Natural killer cell (primary cell): ENCODE data around the gene PRRX1. TPM values are rescaled to one million over a fixed set of nuclear protein-coding genes. Genes with fewer than 3 reads are reported as not detected.

Experiments
- ATAC-seq, 3 donors: fragments of 150-1000 bp in 2 of 3; fragments of 200-7000 bp in 1 of 3; cut with Tn5 transposase; 1 replicate in 1 of 3; 2 replicates in 2 of 3; pipeline ENCODE4 v1.10.0; 2021; ENCODE audit warnings: mild to moderate bottlenecking in 2 of 3, moderate library complexity in 2 of 3
- DNase-seq, 2 donors: peaks; one replicate each; pipeline versions ENCODE4 v3.0.0 to v3.0.0-alpha.2; 2013 to 2021; ENCODE audit warnings: mixed read lengths in 1 of 2
- H3K27ac ChIP-seq: one replicate; pipeline ENCODE4 v1.5.1; 2013; ENCODE audit warnings: mild to moderate bottlenecking, low read length
- H3K27me3 ChIP-seq: one replicate; pipeline ENCODE4 v1.6.1; 2013; ENCODE audit warnings: low read length; ENCODE audit not compliant: control insufficient read depth, insufficient read depth
- H3K36me3 ChIP-seq: one replicate; pipeline ENCODE4 v1.6.1; 2013; ENCODE audit warnings: low read length; ENCODE audit not compliant: control insufficient read depth, insufficient read depth
- H3K4me1 ChIP-seq: one replicate; pipeline ENCODE4 v1.6.1; 2013; ENCODE audit warnings: low read length; ENCODE audit not compliant: control insufficient read depth, insufficient read depth
- H3K4me3 ChIP-seq: one replicate; pipeline ENCODE4 v1.5.1; 2013; ENCODE audit warnings: low read length
- H3K9me3 ChIP-seq: one replicate; pipeline ENCODE4 v1.6.1; 2013; ENCODE audit warnings: low read length; ENCODE audit not compliant: control insufficient read depth, insufficient read depth
- H3K27ac Mint-ChIP-seq, 2 donors: one replicate each; pipeline ENCODE4 v1.8.0; 2022; ENCODE audit warnings: mild to moderate bottlenecking in 2 of 2, mixed read lengths in 2 of 2, moderate library complexity in 1 of 2
- H3K27me3 Mint-ChIP-seq, 2 donors: one replicate each; pipeline ENCODE4 v1.8.0; 2022; ENCODE audit warnings: low read depth in 2 of 2, mixed read lengths in 2 of 2
- H3K36me3 Mint-ChIP-seq: one replicate; pipeline ENCODE4 v1.8.0; 2022; ENCODE audit warnings: mixed read lengths
- H3K4me1 Mint-ChIP-seq, 2 donors: one replicate each; pipeline ENCODE4 v1.8.0; 2022; ENCODE audit warnings: mixed read lengths in 2 of 2
- H3K4me3 Mint-ChIP-seq: one replicate; pipeline ENCODE4 v1.8.0; 2022; ENCODE audit warnings: mild to moderate bottlenecking, moderate library complexity, mixed read lengths
- H3K9me3 Mint-ChIP-seq, 2 donors: one replicate each; pipeline ENCODE4 v1.8.0; 2022; ENCODE audit warnings: mixed read lengths in 2 of 2
- CTCF ChIP-seq: fragments of 200-600 bp; IDR thresholded peaks from one replicate; pipeline ENCODE4 v1.8.0; 2022; ENCODE audit warnings: antibody characterized with exemption
- WGBS: methylation state at CpG from one replicate; pipeline ENCODE4 v1.1.7; 2013; ENCODE audit warnings: missing lambda C conversion rate; ENCODE audit not compliant: insufficient coverage; 5-methylcytosine and 5-hydroxymethylcytosine counted together
- intact Hi-C: fragments of 100-400 bp; cut with micrococcal nuclease; formaldehyde crosslinking; loops from one replicate; pipeline ENCODE4 v1.14.2; 2022
- total RNA-seq, 4 donors: library from RNA; stranded (reverse); fragments of 120-200 nt in 1 of 4; gene quantifications; one replicate each; pipeline versions ENCODE4 v1.2.3 to v1.2.4, GENCODE V29; 2013 to 2022

The PRRX1 gene
- total RNA-seq, 3 donors from 2014 or later (not counting 1 experiment from before 2014, with no cell fraction given) = not detected

GRCh38 chr1:170776777-170777176 lies 112.8 kb downstream of the PRRX1 start:
- Histone ChIP-seq H3K36me3 (no peaks in the 10 kb centered on the region), H3K9me3 (no peaks in the 10 kb centered on the region), H3K27me3 (no peaks in the 10 kb centered on the region), H3K4me1 (no peaks in the 10 kb centered on the region), H3K4me3 (no peak overlapping the region), H3K27ac (no peak overlapping the region)
- no peaks in the 10 kb centered on the region for H3K4me1 Mint-ChIP-seq
- no peak for DNase-seq
- no peak overlapping the region for H3K4me3 Mint-ChIP-seq
- TF ChIP-seq CTCF = no peak
- peaks cover 0 to 8% of the 10 kb centered on the region in 2 donors for H3K9me3 Mint-ChIP-seq
- intact Hi-C loops = no loop called here
- no peak for ATAC-seq
- WGBS = 88% methylated on average over 2 of the region's 3 CpGs
- no peak overlapping the region for H3K27ac Mint-ChIP-seq
- H3K36me3 Mint-ChIP-seq = no peaks in the 10 kb centered on the region
- H3K27me3 Mint-ChIP-seq = no peaks in the 10 kb centered on the region

Other genes starting within 250 kb of the PRRX1 start
- gene GORAB, start 132.0 kb upstream of the PRRX1 start, total RNA-seq = 10 to 100 TPM; 17.4 to 23.6 (median 20.8) TPM